BLaER1 (cell line): Measurements from ENCODE around the gene LETM1.

ENCODE experiments used
- H3K27ac ChIP-seq: shearing (Covaris generic); formaldehyde crosslinking; 2 replicates; pipeline ENCODE4 v1.8.1; 2022
- H3K27me3 ChIP-seq: shearing (Covaris generic); formaldehyde crosslinking; 2 replicates; pipeline ENCODE4 v1.8.1; 2022
- H3K36me3 ChIP-seq: shearing (Covaris generic); formaldehyde crosslinking; 2 replicates; pipeline ENCODE4 v1.8.1; 2022
- H3K4me1 ChIP-seq: shearing (Covaris generic); formaldehyde crosslinking; 2 replicates; pipeline ENCODE4 v1.8.1; 2022
- H3K4me2 ChIP-seq: shearing (Covaris generic); formaldehyde crosslinking; 2 replicates; pipeline ENCODE4 v1.8.1; 2022
- H3K4me3 ChIP-seq: shearing (Covaris generic); formaldehyde crosslinking; 2 replicates; pipeline ENCODE4 v1.8.1; 2022
- H3K9ac ChIP-seq: shearing (Covaris generic); formaldehyde crosslinking; 2 replicates; pipeline ENCODE4 v1.8.1; 2022
- H3K9me3 ChIP-seq: shearing (Covaris generic); formaldehyde crosslinking; 2 replicates; pipeline ENCODE4 v1.8.1; 2022
- H4K20me1 ChIP-seq: shearing (Covaris generic); formaldehyde crosslinking; 2 replicates; pipeline ENCODE4 v1.8.1; 2022
- Cebpa-rat ChIP-seq: shearing (Covaris generic); IDR thresholded peaks from 2 replicates; pipeline ENCODE4 v1.8.1; 2022

The LETM1 gene

DNA sequence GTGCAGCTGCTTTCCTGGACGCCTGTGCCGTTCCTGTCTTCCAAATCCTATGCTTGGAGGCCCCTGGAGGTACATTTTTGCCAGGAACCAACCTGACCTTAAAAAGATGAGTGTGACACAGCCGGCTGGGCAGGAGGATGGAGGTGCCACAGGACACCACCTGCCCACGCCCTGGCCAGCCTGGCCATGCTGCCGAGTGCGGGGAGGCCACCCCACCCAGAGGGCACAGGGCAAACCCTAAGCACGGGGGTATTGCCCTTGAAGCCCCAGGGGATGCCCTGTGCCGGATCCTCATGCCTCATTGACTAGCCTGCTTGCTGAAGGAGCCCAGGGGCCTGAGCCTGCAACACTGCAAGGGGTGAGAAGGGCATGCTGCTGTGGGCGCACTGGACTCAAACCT lies 42.7 kb downstream of the LETM1 start:
- H3K9ac ChIP-seq, result peak overlapping the region; percentile 2; the same call in 1 of the 2 replicates

DNA sequence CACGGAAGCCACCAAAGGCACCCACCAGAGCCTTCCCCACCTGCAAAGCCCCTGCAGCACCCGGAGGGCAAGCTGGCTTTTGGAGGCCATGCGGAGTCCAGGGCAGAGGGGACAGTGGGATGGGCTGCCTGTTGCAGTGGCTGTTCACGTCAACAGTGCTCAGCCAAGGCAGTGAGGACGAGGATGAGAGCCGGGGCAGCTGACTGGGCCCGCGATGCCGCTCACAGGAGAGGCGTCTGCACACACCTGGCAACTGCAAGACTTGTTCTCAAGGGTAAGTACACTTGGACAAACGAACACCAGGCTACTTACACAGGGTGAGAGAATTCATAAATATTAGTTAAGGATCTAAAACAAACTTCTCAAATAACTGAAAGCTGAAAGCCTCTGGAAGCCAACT lies 43.2 kb downstream of the LETM1 start:
- peaks cover 85% of the 10 kb centered on the region for H4K20me1 ChIP-seq
- peaks cover 61% of the 10 kb centered on the region for H3K36me3 ChIP-seq
- H3K4me1 ChIP-seq, result peaks cover 45% of the 10 kb centered on the region
- H3K27me3 ChIP-seq, result no peaks in the 10 kb centered on the region
- H3K4me3 ChIP-seq, result no peak overlapping the region
- no peak overlapping the region for H3K9ac ChIP-seq
- no peak overlapping the region for H3K27ac ChIP-seq
- H3K9me3 ChIP-seq, result no peaks in the 10 kb centered on the region
- H3K4me2 ChIP-seq, result peak overlapping the region; percentile 81
- TF ChIP-seq Cebpa-rat, result no peak

More for the DNA sequence above, 42.7 kb downstream of the LETM1 start:
- no peak for TF ChIP-seq Cebpa-rat
- no peaks in the 10 kb centered on the region for H3K9me3 ChIP-seq
- H3K27me3 ChIP-seq, result no peaks in the 10 kb centered on the region
- peaks cover 66% of the 10 kb centered on the region for H3K36me3 ChIP-seq
- H4K20me1 ChIP-seq, result peaks cover 83% of the 10 kb centered on the region
- H3K27ac ChIP-seq, result peak overlapping the region; percentile 2; the same call in 1 of the 2 replicates
- H3K4me3 ChIP-seq, result 0 out of 2 replicates have a peak overlapping the region, but pooled peaks have one; percentile 28
- peak overlapping the region; percentile 81 for H3K4me2 ChIP-seq
- H3K4me1 ChIP-seq, result peaks cover 45% of the 10 kb centered on the region

DNA sequence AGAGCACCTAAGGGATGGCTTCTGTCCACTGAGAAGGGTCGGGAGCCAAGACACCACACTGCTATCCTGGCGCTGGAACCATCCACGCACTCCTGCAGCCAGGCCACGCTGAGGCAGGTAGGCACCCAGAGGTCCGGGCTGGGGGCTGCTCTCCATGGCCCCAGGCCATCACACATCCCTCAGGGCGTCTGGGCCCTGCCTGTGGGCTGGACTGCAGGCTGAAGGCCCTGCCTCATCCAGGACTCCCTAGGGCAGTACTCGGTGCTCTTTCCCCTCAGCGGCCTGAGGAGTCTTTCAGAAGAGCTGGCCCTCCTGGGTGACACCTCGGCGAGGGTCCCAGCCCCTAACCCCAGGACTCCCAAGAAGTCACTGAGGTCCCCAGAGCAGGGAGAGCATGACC lies 45.2 kb downstream of the LETM1 start:
- peaks cover 41% of the 10 kb centered on the region for H3K36me3 ChIP-seq
- H3K4me1 ChIP-seq, result peaks cover 65% of the 10 kb centered on the region
- no peaks in the 10 kb centered on the region for H3K27me3 ChIP-seq
- H4K20me1 ChIP-seq, result peaks cover 78% of the 10 kb centered on the region
- no peak overlapping the region for H3K4me2 ChIP-seq
- TF ChIP-seq Cebpa-rat, result no peak
- 0 out of 2 replicates have a peak overlapping the region, but pooled peaks have one; percentile 3 for H3K9ac ChIP-seq
- H3K9me3 ChIP-seq, result no peaks in the 10 kb centered on the region
- H3K4me3 ChIP-seq, result no peak overlapping the region
- no peak overlapping the region for H3K27ac ChIP-seq

- Histone ChIP-seq H3K36me3 (peaks cover 33% of the 10 kb centered on the region), H3K4me2 (no peak overlapping the region), H3K4me3 (no peak overlapping the region), H3K9me3 (no peaks in the 10 kb centered on the region), H3K27me3 (no peaks in the 10 kb centered on the region), H3K27ac (no peak overlapping the region), H3K4me1 (peaks cover 63% of the 10 kb centered on the region), H4K20me1 (peaks cover 78% of the 10 kb centered on the region), H3K9ac (no peak overlapping the region)
- TF ChIP-seq Cebpa-rat, result no peak
Observed at GRCh38 chr4:1809754-1810502, 46.0 kb downstream of the LETM1 start.

- no peak for TF ChIP-seq Cebpa-rat
- peaks cover 25% of the 10 kb centered on the region for H3K36me3 ChIP-seq
- H3K27ac ChIP-seq, result no peak overlapping the region
- H4K20me1 ChIP-seq, result peaks cover 74% of the 10 kb centered on the region
- H3K27me3 ChIP-seq, result 0 out of 2 replicates have a peak, but pooled peaks cover 3% of the 10 kb centered on the region
- H3K9me3 ChIP-seq, result no peaks in the 10 kb centered on the region
- no peak overlapping the region for H3K4me3 ChIP-seq
- no peak overlapping the region for H3K9ac ChIP-seq
- H3K4me1 ChIP-seq, result peaks cover 60% of the 10 kb centered on the region
- H3K4me2 ChIP-seq, result no peak overlapping the region
Observed at GRCh38 chr4:1808851-1809753, 46.9 kb downstream of the LETM1 start.

DNA sequence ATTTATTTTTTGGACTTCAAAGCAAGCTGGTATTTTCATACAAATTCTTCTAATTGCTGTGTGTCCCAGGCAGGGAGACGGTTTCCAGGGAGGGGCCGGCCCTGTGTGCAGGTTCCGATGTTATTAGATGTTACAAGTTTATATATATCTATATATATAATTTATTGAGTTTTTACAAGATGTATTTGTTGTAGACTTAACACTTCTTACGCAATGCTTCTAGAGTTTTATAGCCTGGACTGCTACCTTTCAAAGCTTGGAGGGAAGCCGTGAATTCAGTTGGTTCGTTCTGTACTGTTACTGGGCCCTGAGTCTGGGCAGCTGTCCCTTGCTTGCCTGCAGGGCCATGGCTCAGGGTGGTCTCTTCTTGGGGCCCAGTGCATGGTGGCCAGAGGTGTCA lies 47.6 kb downstream of the LETM1 start:
- Histone ChIP-seq H3K36me3 (peaks cover 23% of the 10 kb centered on the region), H3K9me3 (no peaks in the 10 kb centered on the region), H4K20me1 (peaks cover 74% of the 10 kb centered on the region), H3K9ac (no peak overlapping the region), H3K27ac (no peak overlapping the region), H3K4me3 (no peak overlapping the region), H3K4me1 (peaks cover 60% of the 10 kb centered on the region), H3K27me3 (0 out of 2 replicates have a peak, but pooled peaks cover 4% of the 10 kb centered on the region), H3K4me2 (no peak overlapping the region)
- 0 out of 2 replicates have a peak, but pooled peaks have one; percentile 49 for TF ChIP-seq Cebpa-rat

DNA sequence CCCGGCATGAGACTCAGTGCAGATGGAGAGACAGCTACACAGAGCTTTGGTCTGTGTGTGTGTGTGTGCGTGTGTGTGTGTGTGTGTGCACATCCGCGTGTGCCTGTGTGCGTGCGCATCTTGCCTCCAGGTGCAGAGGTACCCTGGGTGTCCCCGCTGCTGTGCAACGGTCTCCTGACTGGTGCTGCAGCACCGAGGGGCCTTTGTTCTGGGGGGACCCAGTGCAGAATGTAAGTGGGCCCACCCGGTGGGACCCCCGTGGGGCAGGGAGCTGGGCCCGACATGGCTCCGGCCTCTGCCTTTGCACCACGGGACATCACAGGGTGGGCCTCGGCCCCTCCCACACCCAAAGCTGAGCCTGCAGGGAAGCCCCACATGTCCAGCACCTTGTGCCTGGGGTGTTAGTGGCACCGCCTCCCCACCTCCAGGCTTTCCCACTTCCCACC lies 48.6 kb downstream of the LETM1 start:
- H3K27ac ChIP-seq, result no peak overlapping the region

DNA sequence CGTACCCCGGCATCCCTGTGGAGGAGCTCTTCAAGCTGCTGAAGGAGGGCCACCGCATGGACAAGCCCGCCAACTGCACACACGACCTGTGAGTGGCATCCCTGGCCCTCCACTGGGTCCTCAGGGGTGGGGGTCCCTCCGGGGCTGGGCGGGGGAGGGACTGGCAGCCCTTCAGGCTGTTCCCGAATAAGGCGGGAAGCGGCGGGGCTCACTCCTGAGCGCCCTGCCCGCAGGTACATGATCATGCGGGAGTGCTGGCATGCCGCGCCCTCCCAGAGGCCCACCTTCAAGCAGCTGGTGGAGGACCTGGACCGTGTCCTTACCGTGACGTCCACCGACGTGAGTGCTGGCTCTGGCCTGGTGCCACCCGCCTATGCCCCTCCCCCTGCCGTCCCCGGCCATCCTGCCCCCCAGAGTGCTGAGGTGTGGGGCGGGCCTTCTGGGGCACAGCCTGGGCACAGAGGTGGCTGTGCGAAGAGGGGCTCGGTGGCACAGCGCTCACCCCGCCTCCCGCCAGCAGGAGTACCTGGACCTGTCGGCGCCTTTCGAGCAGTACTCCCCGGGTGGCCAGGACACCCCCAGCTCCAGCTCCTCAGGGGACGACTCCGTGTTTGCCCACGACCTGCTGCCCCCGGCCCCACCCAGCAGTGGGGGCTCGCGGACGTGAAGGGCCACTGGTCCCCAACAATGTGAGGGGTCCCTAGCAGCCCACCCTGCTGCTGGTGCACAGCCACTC lies 49.2 kb downstream of the LETM1 start:
- H3K4me2 ChIP-seq, result peak overlapping the region; percentile 47
- no peak overlapping the region for H3K9ac ChIP-seq
- H3K4me3 ChIP-seq, result no peak overlapping the region
- H3K27me3 ChIP-seq, result 0 out of 2 replicates have a peak, but pooled peaks cover 4% of the 10 kb centered on the region
- H3K36me3 ChIP-seq, result peaks cover 13% of the 10 kb centered on the region; the same call in 1 of the 2 replicates
- TF ChIP-seq Cebpa-rat, result no peak
- no peak overlapping the region for H3K27ac ChIP-seq
- peaks cover 61% of the 10 kb centered on the region for H3K4me1 ChIP-seq
- H3K9me3 ChIP-seq, result no peaks in the 10 kb centered on the region
- H4K20me1 ChIP-seq, result peaks cover 67% of the 10 kb centered on the region

More for the DNA sequence above, 48.6 kb downstream of the LETM1 start:
- H3K27me3 ChIP-seq, result 0 out of 2 replicates have a peak, but pooled peaks cover 4% of the 10 kb centered on the region
- H3K4me3 ChIP-seq, result no peak overlapping the region
- H3K4me2 ChIP-seq, result no peak overlapping the region; the same call in 1 of the 2 replicates
- H3K36me3 ChIP-seq, result peaks cover 16% of the 10 kb centered on the region
- peaks cover 60% of the 10 kb centered on the region for H3K4me1 ChIP-seq
- H4K20me1 ChIP-seq, result peaks cover 72% of the 10 kb centered on the region
- H3K9ac ChIP-seq, result no peak overlapping the region
- no peaks in the 10 kb centered on the region for H3K9me3 ChIP-seq
- no peak for TF ChIP-seq Cebpa-rat

- H3K9me3 ChIP-seq, result no peaks in the 10 kb centered on the region
- no peak for TF ChIP-seq Cebpa-rat
- peak overlapping the region; percentile 47 for H3K4me2 ChIP-seq
- no peak overlapping the region for H3K4me3 ChIP-seq
- H3K27ac ChIP-seq, result no peak overlapping the region
- H3K4me1 ChIP-seq, result peaks cover 66% of the 10 kb centered on the region
- no peak overlapping the region for H3K9ac ChIP-seq
- H3K36me3 ChIP-seq, result peaks cover 7% of the 10 kb centered on the region; the same call in 1 of the 2 replicates
- peaks cover 61% of the 10 kb centered on the region for H4K20me1 ChIP-seq
- 0 out of 2 replicates have a peak, but pooled peaks cover 4% of the 10 kb centered on the region for H3K27me3 ChIP-seq
Observed at GRCh38 chr4:1806223-1806564, 49.8 kb downstream of the LETM1 start.
